ENCODE data around the gene ANGEL1. TPM values are rescaled to one million over a fixed set of nuclear protein-coding genes. Genes with fewer than 3 reads are reported as not detected.

ANGEL1 gene
- total and polyA plus RNA-seq, 2 of the 8 experiments (the other 6 are each of a cell fraction or from before 2014, with no cell fraction given): 26.8 to 27.2 TPM

GRCh38 chr14:76780058-76780345 is 32.7 kb downstream of the ANGEL1 start (continued):
- no peak for TF ChIP-seq JUND (IDR thresholded peaks at IDR 0.05; ENCODE audit: low read length)
- no peak for TF ChIP-seq GTF2F1 (IDR thresholded peaks at IDR 0.05; ENCODE audit: borderline replicate concordance, low read depth, low read length)

Measured in H1 (cell line).